Lower lobe of right lung (tissue), 2 donors: Measurements from ENCODE around the gene SLC38A6. TPM values are rescaled to one million over a fixed set of nuclear protein-coding genes. Genes with fewer than 3 reads are reported as not detected.

Experiments
- ATAC-seq, 2 donors: fragments of 200-7000 bp; cut with Tn5 transposase; one replicate each; pipeline ENCODE4 v1.9.1; 2020 to 2022; ENCODE audit warnings: mild to moderate bottlenecking in 2 of 2, moderate library complexity in 2 of 2
- DNase-seq: peaks from one replicate; pipeline ENCODE4 v3.0.0-alpha.2; 2020
- H3K27ac ChIP-seq: fragments of 200-600 bp; one replicate; pipeline ENCODE4 v1.8.0; 2022
- H3K27me3 ChIP-seq: fragments of 200-600 bp; one replicate; pipeline ENCODE4 v1.8.0; 2022; ENCODE audit warnings: low read depth
- H3K36me3 ChIP-seq: fragments of 200-600 bp; one replicate; pipeline ENCODE4 v1.8.0; 2022; ENCODE audit warnings: mild to moderate bottlenecking
- H3K4me1 ChIP-seq: fragments of 200-600 bp; one replicate; pipeline ENCODE4 v1.8.0; 2022
- H3K4me3 ChIP-seq: fragments of 200-600 bp; one replicate; pipeline ENCODE4 v1.8.0; 2022; ENCODE audit warnings: mild to moderate bottlenecking
- H3K9me3 ChIP-seq: fragments of 200-600 bp; one replicate; pipeline ENCODE4 v1.8.0; 2022
- intact Hi-C: fragments of 100-400 bp; cut with DNase I; formaldehyde crosslinking; loops from one replicate; pipeline ENCODE4 v1.11.0; 2022
- total RNA-seq: library from RNA; stranded (reverse); fragmentation: NEBNext Ultra II Directional; extraction: Animal tissue kit (Norgen Biotek cat#: 25700); gene quantifications from one replicate; pipeline ENCODE4 v1.2.1, GENCODE V29; 2021
- TF ChIP-seq, protein P1 (sequence below): fragments of 200-600 bp; IDR thresholded peaks from one replicate; pipeline ENCODE4 v1.8.0; 2022; ENCODE audit warnings: antibody characterized with exemption, mild to moderate bottlenecking
- donor health status: DM: no; HTN: yes; CAD: no; lungs with severe emphysema.

SLC38A6 gene
- total RNA-seq, 1 donor from 2014 or later: 28.3 TPM

DNA sequence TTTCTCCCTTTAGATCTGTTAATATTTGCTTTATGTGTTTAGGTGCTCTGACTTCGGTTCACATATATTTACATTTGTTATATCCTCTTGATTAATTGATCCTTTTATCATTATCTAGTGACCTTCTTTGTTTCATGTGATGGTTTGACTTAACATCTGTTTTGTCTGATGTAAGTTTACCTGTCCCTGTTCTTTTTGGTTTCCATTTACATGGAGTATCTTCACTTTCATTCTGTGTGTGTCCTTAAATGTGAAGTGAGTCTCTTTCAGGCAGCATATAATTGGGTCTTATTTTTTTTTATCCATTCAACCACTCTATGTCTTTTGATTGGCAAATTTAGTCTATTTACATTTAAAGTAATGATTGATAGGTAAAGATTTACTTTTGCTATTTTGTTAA, 24.4 kb upstream of the SLC38A6 start:
- H3K4me3 ChIP-seq: no peak overlapping the region
- no peak overlapping the region for H3K27ac ChIP-seq
- no peaks in the 10 kb centered on the region for H3K36me3 ChIP-seq
- DNase-seq (no peak), ATAC-seq (no peak)
- TF ChIP-seq, protein P1, sequence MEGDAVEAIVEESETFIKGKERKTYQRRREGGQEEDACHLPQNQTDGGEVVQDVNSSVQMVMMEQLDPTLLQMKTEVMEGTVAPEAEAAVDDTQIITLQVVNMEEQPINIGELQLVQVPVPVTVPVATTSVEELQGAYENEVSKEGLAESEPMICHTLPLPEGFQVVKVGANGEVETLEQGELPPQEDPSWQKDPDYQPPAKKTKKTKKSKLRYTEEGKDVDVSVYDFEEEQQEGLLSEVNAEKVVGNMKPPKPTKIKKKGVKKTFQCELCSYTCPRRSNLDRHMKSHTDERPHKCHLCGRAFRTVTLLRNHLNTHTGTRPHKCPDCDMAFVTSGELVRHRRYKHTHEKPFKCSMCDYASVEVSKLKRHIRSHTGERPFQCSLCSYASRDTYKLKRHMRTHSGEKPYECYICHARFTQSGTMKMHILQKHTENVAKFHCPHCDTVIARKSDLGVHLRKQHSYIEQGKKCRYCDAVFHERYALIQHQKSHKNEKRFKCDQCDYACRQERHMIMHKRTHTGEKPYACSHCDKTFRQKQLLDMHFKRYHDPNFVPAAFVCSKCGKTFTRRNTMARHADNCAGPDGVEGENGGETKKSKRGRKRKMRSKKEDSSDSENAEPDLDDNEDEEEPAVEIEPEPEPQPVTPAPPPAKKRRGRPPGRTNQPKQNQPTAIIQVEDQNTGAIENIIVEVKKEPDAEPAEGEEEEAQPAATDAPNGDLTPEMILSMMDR: no peak
- H3K9me3 ChIP-seq: peaks cover 45% of the 10 kb centered on the region
- no peaks in the 10 kb centered on the region for H3K4me1 ChIP-seq
- intact Hi-C loops: no loop called here
- no peaks in the 10 kb centered on the region for H3K27me3 ChIP-seq

DNA sequence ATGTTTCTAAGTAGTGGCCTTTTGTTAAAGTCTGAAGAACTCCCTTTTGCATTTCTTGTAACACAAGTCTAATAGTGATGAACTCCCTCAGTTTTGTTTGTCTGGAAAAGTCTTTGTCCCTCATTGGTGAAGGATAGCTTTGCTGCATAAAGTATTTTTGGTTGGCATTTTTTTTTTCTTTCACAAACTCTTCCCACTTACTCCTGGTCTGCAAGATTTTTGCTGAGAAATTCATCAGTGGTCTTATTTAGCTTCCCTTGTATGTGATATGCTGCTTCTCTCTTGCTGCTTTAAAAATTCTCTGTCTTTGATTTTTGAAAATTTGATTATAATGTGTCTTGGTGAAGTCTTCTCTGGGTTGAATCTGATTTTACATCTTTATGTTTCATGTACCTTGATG, 22.9 kb upstream of the SLC38A6 start:
- Histone ChIP-seq H3K4me1 (no peaks in the 10 kb centered on the region), H3K36me3 (no peaks in the 10 kb centered on the region), H3K27ac (no peak overlapping the region), H3K27me3 (no peaks in the 10 kb centered on the region), H3K9me3 (peaks cover 45% of the 10 kb centered on the region), H3K4me3 (no peak overlapping the region)
- intact Hi-C loops: no loop called here
- no peak for ATAC-seq
- TF ChIP-seq, protein P1: no peak
- no peak for DNase-seq

DNA sequence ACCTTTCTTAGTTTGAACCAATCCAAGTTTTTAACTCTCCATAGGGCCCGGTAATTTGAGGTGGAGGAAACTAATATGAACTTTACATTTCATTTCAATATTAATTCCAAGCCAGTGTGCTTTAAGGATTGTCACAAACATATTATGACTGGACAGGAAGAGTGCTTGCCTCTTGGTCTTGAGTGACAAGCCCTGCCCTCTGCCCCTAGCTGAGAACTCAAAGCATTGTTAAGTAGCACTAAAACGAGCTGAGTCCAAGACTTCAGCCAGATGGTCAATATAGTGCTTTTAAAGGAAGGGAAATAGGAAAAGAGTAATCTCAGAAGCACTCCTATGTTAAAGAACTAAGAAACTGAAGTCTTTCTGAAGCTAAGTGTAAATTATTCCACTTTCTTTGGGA, 17.3 kb upstream of the SLC38A6 start:
- TF ChIP-seq, protein P1: no peak
- ATAC-seq: no peak
- intact Hi-C loops: no loop called here
- H3K9me3 ChIP-seq: peaks cover 5% of the 10 kb centered on the region
- H3K27ac ChIP-seq: no peak overlapping the region
- H3K4me1 ChIP-seq: no peaks in the 10 kb centered on the region
- no peak for DNase-seq
- H3K27me3 ChIP-seq: no peaks in the 10 kb centered on the region
- H3K4me3 ChIP-seq: no peak overlapping the region
- no peaks in the 10 kb centered on the region for H3K36me3 ChIP-seq

DNA sequence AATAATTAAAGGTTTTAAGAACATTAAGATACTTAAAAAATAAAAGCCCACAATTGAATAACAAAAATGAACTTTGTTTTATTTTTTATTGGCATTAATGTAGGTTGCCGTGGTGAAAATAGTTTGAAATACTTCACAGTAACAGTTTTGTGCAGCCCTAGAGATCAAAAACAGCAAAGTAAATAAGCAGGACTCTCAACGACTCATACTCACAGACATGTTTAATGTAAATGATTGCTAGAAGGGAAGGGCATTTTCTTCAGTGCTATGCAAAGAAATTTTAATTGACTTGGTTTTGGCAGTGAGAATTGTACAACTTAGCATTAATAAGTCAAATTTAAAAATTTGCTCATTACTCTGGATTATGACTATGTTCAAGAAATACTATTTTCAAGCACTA, 16.1 kb upstream of the SLC38A6 start:
- H3K4me3 ChIP-seq: no peak overlapping the region
- no peaks in the 10 kb centered on the region for H3K36me3 ChIP-seq
- no peaks in the 10 kb centered on the region for H3K4me1 ChIP-seq
- no peak for ATAC-seq
- no peaks in the 10 kb centered on the region for H3K27me3 ChIP-seq
- no peak overlapping the region for H3K27ac ChIP-seq
- no peak for DNase-seq
- intact Hi-C loops: no loop called here
- H3K9me3 ChIP-seq: no peaks in the 10 kb centered on the region
- TF ChIP-seq, protein P1: no peak

DNA sequence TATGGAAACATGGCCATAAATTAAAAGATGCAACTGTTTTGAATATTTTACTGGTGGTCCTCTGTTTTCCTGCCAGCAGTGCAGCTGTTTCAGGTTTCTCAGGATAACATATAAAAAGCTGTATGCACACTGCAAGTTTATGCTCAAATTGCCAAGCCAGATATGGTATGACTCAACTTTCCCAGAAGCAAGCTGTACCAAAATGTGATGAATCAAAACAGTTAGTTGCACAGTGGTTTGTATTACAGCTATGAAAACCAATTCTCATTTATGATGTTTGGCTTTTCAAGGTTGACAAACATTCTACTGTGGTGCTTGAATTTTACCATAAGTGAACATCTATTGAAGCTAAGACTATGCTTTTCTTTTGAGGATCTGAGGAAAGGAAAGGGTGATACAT, 15.6 kb upstream of the SLC38A6 start:
- intact Hi-C loops: no loop called here
- Histone ChIP-seq H3K27ac (no peak overlapping the region), H3K4me3 (no peak overlapping the region), H3K4me1 (no peaks in the 10 kb centered on the region), H3K27me3 (no peaks in the 10 kb centered on the region), H3K36me3 (no peaks in the 10 kb centered on the region), H3K9me3 (no peaks in the 10 kb centered on the region)
- ATAC-seq: no peak
- no peak for DNase-seq
- TF ChIP-seq, protein P1: no peak

DNA sequence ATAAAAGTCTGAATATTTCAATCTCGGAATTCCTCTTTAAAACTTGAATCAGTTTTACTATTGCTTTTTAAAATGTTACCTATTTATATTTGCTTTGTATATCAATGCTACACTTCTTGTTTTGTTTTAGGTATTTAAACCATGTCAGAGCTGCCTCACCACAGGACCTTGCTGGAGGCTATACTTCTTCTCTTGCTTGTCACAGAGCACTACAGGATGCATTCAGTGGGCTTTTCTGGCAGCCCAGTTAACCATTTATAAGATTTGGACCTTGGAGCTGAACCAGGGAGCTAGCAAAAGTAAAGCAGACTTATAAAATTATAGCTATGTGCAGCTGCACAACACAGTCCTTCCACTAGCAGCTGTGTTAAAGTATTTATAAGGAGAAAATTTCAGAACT, 12.9 kb upstream of the SLC38A6 start:
- Histone ChIP-seq H3K9me3 (no peaks in the 10 kb centered on the region), H3K27ac (no peak overlapping the region), H3K27me3 (no peaks in the 10 kb centered on the region), H3K4me1 (no peaks in the 10 kb centered on the region), H3K36me3 (no peaks in the 10 kb centered on the region), H3K4me3 (no peak overlapping the region)
- ATAC-seq (no peak), DNase-seq (no peak)
- intact Hi-C loops: no loop called here
- TF ChIP-seq, protein P1: no peak
